Measurements from ENCODE around the gene RPS16. TPM values are rescaled to one million over a fixed set of nuclear protein-coding genes. Genes with fewer than 3 reads are reported as not detected.

Gene RPS16
- total RNA-seq, 1 experiment from 2014 or later: 167 TPM

GRCh38 chr19:39425744-39426143, 10.0 kb downstream of the RPS16 start:
- DNase-seq (ENCODE audit: low spot score): no peak
- in situ Hi-C loops (cut with HindIII; ENCODE audit: low sequenced_read_pairs): no loop called here

DNA sequence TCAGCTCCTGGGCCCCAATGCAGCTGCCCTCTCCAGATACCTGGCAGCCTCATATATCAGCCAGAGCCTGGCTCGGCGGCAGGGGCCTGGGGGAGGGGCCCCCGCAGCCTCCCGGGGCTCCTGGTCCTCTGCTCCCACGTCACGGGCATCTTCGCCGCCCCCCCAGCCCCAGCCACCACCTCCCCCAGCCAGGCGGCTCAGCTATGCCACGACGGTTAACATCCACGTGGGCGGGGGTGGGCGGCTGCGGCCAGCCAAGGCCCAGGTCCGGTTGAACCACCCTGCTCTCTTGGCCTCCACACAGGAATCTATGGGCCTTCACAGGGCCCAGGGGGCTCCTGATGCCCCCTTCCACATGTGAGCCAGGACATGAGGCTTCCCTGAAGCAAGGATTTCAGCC, 10.8 kb downstream of the RPS16 start:
- no peak for DNase-seq (ENCODE audit: low spot score)
- in situ Hi-C loops (cut with HindIII; ENCODE audit: low sequenced_read_pairs): no loop called here

GRCh38 chr19:39423258-39424086, 12.3 kb downstream of the RPS16 start:
- in situ Hi-C loops (cut with HindIII; ENCODE audit: low sequenced_read_pairs): no loop called here
- no peak for DNase-seq (ENCODE audit: low spot score)

- DNase-seq (ENCODE audit: low spot score): no peak
- in situ Hi-C loops (cut with HindIII; ENCODE audit: low sequenced_read_pairs): no loop called here
Observed at GRCh38 chr19:39422020-39422419, 13.7 kb downstream of the RPS16 start.

DNA sequence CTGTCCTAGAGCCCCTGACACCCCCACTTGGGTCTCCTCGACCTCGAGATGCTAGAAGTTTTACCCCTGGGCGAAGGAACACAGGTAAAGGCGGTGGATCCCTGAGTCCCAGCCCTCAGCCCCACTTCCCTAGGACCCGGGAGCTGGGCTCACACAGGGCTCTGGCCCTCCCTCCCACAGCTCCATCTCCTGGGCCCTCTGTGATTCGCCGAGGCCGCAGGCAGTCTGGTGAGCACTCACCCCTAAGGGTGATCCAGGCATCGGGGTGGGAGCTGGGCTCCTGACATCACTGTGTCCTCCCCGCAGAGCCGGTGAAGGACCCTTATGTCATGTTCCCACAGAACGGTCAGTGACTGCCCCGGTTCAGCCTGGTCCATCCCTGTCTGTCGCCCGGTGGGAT, 15.0 kb downstream of the RPS16 start:
- in situ Hi-C loops (cut with HindIII; ENCODE audit: low sequenced_read_pairs): no loop called here
- no peak for DNase-seq (ENCODE audit: low spot score)

DNA sequence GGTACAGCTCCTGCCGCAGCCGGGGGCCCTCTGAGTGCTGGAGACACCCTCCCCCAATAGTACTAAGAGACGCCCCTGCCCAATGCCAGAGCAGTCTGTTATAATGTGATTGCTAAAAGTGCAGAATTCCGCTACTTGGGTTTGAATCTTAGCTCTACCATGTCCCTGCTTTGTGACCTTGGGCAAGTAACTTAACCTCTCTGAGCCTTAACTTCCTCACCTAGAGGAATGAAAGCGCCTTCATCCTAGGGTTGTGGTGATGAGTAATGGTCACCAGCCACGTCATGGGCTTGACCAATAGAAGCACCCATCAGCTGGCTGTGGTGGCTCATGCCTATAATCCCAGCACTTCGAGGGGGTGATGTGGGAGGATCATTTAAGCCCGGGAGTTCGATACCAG, 16.7 kb downstream of the RPS16 start:
- in situ Hi-C loops (cut with HindIII; ENCODE audit: low sequenced_read_pairs): no loop called here
- DNase-seq (ENCODE audit: low spot score): no peak

DNA sequence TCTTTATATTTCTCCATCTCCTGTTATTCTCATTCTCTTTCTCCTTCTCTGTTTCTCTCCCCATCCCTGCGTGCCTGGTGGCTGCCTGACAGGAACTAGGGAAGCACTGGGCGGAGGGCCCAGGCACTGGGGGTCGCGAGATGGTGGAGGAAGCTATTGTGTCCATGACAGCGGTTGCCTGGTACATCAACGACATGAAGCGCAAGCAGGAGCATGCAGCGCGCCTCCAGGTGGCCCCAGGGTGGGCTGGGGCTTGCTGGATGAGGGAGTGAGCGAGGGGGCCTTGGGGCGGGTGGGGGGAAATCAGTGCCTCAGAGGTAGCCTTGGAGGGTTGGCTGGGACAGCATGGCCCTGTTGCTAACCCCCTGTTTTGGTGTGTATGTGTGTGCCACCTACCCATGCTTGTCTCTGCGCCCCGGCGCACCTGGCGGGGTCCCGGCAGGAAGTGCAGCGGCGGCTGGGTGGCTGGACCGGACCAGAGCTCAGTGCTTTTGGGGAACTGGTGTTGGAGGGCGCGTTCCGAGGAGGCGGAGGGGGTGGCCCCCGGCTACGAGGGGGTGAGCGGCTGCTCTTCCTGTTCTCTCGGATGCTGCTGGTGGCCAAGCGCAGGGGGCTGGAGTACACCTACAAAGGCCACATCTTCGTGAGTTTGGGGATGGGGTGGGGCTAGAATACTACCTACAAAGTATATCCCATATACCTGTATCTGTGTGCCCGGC, 18.1 kb downstream of the RPS16 start:
- DNase-seq (ENCODE audit: low spot score): no peak

DNA sequence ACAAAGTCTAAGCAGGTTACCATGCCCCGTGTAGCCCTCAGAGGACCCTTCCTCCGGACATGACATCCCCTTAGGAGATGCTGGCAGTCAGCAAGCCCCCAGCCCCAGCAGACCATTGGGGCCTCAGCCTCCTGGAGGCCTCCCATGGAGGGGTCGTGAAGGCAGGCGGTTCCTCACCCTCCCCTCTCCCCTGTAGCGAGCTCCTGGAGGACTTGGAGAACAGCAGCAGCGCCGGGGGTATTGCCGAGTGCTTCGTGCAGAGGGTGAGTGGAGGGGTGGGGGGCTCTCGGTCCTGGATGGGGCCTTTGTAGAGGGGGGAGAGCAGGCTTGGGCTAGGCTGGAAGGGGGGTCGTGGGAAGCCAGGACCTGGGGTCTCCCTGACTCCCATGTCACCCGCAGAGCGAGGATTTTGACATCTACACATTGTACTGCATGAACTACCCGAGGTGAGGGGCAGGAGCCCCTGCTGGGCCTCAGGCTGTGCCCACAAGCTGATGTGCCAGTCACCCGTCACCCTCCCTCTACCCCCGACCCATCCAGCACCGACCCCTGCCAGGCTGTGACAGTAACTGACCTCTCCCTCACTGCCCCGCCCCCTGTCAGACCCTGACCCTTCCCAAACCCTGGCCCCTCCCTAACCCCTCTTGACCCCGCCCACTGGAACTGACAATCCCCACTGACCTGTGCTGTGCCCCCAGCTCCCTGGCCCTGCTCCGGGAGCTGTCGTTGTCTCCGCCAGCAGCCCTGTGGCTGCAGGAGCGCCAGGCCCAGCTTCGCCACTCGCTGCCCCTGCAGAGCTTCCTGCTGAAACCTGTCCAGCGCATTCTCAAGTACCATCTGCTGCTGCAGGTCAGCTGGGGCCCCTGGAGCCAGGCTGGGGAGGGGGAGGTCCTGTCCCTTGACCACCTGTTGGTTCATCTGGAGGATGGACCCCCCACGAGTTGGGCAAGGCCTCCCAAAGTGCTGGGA, 19.3 kb downstream of the RPS16 start:
- in situ Hi-C loops (cut with HindIII; ENCODE audit: low sequenced_read_pairs): no loop called here
- DNase-seq (ENCODE audit: low spot score): peak; percentile 24

More for the DNA sequence above, 18.1 kb downstream of the RPS16 start:
- in situ Hi-C loops (cut with HindIII; ENCODE audit: low sequenced_read_pairs): no loop called here

GRCh38 chr19:39415111-39416046, 20.4 kb downstream of the RPS16 start:
- DNase-seq (ENCODE audit: low spot score): no peak
- in situ Hi-C loops (cut with HindIII; ENCODE audit: low sequenced_read_pairs): no loop called here

- DNase-seq (ENCODE audit: low spot score): peak; percentile 39
- in situ Hi-C loops (cut with HindIII; ENCODE audit: low sequenced_read_pairs): no loop called here
Observed at GRCh38 chr19:39413911-39414608, 21.7 kb downstream of the RPS16 start.

GRCh38 chr19:39413272-39413910, 22.4 kb downstream of the RPS16 start:
- DNase-seq (ENCODE audit: low spot score): no peak
- in situ Hi-C loops (cut with HindIII; ENCODE audit: low sequenced_read_pairs): no loop called here

- in situ Hi-C loops (cut with HindIII; ENCODE audit: low sequenced_read_pairs): no loop called here
- no peak for DNase-seq (ENCODE audit: low spot score)
Observed at GRCh38 chr19:39412867-39413271, 22.9 kb downstream of the RPS16 start.

GRCh38 chr19:39412100-39412866, 23.5 kb downstream of the RPS16 start, which contains the start of gene PLEKHG2:
Gene PLEKHG2 (plus strand): TSS chr19:39412669. CDS start chr19:39414087, 1,418 bp downstream.
- peak; percentile 100 for DNase-seq (ENCODE audit: low spot score)
- in situ Hi-C loops (cut with HindIII; ENCODE audit: low sequenced_read_pairs): no loop called here

- in situ Hi-C loops (cut with HindIII; ENCODE audit: low sequenced_read_pairs): no loop called here
- peak; percentile 90 for DNase-seq (ENCODE audit: low spot score)
Observed at GRCh38 chr19:39411832-39412099, 24.0 kb downstream of the RPS16 start.

DNA sequence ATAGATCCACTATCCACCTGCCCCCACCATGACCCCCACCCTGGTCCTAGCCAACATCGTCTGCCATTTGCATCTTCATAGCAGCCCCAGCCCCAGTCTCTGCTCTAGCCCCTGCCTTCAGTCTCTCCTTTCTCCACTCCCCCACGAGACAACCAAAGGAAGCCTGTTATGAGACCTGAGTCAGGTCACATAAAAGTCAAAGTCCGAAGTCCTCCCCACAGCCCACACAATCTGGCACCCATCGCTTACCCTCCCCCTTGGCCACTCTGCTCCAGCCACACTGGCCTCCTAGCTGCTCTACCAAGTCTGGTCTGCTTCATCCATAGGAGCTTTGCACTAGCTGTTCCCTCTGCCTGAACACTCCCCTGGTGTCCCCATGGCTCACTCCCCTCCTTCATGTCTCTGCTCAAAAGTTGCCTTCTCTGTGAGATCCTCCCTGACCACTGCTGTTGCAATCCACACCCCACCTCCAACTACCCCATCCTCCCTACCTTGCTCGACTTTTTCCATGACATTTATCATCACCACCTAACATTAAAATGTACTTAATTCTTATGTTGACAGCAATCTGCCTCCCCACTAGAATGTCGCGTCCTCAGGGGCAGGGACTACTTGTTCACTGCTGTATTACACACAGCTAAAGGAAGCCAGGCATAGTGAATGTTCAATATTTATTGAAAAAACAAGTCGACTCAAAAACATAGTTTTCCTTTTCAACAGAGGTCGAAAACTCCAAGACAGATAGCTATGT, 24.5 kb downstream of the RPS16 start:
- in situ Hi-C loops (cut with HindIII; ENCODE audit: low sequenced_read_pairs): no loop called here
- no peak for DNase-seq (ENCODE audit: low spot score)

GRCh38 chr19:39410831-39411080, 25.0 kb downstream of the RPS16 start:
- in situ Hi-C loops (cut with HindIII; ENCODE audit: low sequenced_read_pairs): no loop called here
- DNase-seq (ENCODE audit: low spot score): no peak
